ENCODE measurements around the gene DHX35.

GRCh38 chr20:38970302-38970701, 8.2 kb downstream of the DHX35 start:
- TF ChIP-seq CTCF (IDR thresholded peaks at IDR 0.05) (no peak), POLR2A (IDR thresholded peaks at IDR 0.05) (no peak)
